GM21737 (cell line): Measurements from ENCODE around the gene CCDC188.
A peak's percentile ranks its signal among the peaks of the same experiment; 100 is the strongest.

Source experiments
- ATAC-seq: cut with Tn5 transposase; IDR thresholded peaks from one replicate; pipeline ENCODE4 v1.9.1; 2021; ENCODE audit warnings: mild to moderate bottlenecking, moderate library complexity; ENCODE audit not compliant: unreplicated experiment

CCDC188 gene

DNA sequence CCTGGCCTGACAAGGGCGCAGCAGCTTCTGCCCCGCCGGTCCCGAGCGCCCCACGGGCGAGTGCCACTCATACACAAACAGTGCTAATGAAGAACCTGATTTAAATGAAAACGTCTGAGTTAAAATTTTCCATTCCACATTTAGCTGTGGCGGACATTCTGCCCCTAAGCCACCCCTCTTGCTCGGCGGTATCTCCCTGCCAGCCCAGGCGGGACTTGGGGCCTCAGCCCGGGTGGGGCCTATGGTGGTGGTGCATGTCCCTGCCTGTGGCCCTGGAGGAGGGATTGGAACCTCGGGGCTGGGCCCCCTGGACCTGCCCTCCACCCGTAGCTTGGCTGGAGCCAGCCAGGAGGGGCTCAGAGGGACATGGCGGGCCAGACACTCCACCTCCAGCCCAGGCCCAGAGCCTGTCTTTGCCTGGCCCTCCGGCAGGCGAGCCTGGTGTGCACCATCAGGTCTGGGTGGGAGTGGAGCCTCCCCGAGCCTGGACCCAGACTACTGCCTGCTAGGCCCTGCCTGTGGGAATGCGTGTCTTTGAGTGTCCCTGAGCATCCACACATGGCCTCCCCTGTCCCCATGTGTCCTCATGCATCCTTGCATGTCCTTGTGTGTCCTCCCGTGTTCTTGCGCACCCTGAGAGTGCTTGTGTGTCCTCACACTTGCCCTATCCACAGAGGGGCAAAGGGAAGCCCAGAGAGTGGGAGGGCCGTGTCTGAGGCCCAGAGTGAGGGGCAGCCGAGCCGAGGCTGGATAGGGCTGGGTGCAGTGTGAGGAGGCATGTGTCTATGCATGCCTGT is 14.9 kb downstream of the CCDC188 start:
- ATAC-seq: no peak

DNA sequence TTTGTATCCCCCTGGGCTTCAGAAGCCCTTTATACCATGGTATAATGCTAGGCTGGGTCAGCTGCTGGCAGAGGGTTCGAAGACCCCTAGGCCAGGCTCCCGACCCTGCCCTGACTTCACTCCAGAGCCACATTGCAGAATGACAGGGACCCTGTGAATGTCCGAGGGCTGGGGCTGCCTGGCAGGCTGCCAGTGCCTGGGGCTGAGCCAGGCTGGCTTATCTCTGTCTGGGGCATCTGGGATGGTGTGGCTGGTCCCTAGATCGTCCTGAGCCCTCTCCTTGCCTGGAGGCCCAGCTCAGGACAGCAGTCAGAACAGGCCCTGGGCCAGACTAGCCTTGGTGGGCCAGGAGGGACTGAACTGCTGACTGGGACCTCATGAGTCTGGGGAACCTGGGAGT is 15.6 kb downstream of the CCDC188 start:
- ATAC-seq: no peak

DNA sequence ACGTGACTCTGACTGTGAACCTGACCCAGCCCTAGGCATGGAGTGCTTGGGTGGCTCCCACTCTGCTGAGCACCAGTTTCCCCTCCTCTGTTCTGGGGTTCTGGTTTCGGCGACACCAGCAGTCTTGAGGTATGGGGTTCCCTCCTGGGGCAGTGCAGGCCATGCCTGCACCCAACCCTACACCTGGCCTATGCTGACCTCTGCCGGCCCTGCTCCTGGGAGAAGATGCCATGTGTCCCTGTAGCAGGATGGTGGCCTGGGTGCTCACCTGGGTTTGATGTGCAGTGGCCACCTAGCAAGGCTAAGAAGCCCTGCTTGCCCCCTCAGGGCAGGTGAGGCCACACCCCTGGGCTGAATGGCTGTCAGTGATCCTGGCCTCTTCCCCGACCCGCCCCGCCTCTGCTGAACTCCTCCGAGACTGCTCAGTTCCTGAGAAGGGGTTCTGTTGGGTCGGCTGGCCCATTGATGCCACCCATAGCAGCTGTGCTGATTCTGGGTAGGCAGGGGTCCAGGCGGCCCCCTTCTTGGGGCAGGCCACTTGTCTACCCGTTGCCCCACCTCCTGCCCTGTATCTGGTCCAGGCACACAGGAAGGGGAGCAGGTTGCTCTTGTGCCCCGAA is 16.8 kb downstream of the CCDC188 start:
- no peak for ATAC-seq

DNA sequence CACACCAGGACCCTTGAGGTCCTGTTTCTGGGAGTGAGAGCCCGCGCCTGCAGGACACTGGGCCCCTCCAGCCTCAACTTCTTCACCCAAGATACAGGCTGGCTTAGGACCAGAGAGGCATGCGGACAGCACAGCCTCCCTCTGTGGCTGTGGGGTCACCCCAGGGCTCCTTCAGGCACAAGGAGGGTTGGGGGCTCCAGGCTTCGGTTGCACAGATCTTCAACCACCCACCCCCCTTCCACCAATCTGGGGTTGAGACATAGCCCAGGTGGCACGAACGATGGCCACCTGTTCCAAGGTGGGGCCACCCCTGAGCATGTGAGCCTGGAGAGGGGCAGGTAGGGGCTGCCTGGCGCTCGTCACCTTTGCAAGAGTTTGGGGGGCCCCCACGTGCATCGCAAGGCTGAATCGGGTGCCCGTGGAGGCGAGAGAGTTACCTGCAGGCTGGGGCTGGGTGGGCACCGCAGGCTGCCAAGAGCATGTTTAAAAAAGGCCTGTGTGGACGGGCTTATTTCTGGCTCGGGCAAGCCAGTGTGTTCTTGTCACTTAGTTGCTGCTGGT is 18.1 kb downstream of the CCDC188 start:
- ATAC-seq: no peak

DNA sequence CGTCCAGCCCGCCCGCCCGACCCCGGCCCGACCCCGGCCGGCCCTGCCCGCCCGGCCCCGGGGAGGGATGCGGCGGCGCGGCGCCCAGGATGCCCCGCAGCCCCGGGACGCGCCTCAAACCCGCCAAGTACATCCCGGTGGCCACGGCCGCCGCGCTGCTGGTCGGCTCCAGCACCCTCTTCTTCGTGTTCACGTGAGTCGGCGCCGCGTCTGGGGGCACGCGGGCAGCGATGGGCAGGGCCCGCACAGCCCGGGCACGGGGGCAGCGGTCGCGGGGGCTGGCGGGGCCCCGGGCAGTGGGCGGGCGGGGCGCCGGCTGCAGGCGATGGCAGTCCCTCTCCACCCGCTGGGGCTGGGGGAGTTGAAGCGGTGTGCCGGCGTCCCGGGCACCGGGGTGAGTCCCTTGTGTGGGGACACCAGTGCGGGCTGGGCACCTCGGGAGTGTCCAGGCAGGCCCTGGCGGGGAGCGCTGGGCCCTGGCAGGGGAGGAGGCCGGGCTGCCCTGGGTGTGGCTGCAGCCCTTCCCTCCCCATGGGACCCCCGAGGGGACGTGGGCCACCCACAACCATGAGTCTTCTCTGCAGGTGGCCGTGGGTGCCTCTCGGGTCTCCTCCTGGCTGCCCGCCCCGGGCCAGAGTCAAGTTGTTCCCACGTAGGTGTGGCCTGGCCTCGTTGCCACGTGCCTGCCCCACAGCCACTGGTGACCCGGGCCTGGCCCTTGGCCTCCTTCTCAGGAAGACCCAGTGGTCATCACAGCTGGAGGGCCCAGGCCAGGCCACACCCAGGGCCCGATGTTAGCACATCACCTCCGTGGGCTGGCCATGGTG is 18.8 kb downstream of the CCDC188 start:
- ATAC-seq: no peak

DNA sequence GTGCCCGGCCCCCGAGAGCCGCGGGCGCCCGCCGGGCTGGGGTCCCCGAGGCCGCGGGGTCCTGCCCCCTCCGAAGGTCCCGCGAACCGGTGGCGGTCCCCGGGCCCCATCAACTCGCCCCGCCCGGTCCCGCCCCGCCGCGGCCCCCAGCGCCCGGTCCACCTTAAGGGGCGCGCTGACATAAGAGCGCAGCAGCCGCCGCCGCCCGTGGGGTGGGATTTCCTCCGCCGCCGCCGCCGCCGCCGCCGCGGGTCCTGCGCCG is 19.3 kb downstream of the CCDC188 start, which contains the start of gene ZDHHC8:
TSS of gene ZDHHC8 (plus strand) at position 208 of the 262 bp plus-strand sequence. CDS start 144 bp downstream, outside the sequence.
- peak; percentile 42 for ATAC-seq

DNA sequence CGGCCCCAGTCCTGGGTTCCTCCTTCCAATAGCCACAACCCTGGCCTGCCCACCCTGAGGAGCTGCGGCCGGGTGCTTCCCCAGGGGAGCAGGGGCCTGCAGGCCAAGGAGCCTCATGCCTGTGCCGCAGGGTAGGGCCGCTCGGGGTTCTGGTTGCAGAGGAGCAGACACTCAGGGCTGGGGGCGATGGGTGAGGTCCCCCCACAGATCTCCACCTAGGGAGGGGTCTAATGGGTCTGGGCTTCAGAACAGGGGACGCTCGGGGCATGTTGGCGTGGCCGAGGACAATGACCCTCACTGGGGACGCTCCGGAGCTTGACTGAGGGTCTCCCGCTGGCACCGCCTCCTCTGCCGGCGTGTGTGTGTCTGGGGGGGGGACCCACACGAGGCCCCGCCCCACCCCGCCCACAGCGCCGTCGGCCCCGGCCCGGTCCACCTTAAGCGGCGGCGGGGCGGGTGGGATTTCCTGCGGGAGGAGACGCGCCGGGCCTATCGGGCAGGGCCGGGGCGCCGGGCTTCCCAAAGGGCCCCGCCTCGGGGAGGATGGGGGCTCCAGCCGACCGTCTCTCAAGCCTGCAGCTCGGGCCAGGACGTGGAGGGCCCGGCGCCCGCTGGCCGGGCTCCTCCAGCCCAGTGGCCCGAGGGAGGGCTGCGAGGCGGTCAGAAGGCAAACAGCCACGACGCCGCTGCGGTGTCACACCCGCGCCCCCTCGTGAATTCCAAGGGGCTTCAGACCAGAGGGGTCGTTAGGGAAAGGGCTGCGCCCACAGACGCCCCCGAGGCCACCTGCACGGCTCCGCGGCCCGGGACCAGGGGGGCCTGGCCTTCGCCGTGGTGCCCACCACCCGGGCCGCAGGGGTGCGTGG is 19.9 kb downstream of the CCDC188 start:
- ATAC-seq: peak; percentile 41

DNA sequence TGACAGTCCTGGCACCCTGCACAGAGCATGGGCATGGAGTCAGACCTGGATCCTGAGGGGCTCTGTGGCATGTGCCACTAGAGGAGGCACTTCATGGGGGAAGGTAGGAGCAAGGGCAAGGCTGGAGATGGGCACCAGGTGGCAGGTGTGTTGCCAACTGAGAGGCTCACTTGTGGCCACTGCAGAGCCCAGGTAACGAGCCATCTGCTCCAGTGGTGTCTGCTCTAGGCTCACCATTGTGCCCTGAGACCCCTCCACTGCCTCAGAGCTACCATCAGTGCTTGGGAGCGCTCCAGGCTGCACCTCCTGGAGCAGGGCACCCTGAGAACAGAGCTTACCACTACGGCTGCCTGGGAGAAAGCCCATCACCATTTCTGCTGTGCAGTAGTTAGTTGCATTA is 20.5 kb downstream of the CCDC188 start:
- ATAC-seq: no peak

DNA sequence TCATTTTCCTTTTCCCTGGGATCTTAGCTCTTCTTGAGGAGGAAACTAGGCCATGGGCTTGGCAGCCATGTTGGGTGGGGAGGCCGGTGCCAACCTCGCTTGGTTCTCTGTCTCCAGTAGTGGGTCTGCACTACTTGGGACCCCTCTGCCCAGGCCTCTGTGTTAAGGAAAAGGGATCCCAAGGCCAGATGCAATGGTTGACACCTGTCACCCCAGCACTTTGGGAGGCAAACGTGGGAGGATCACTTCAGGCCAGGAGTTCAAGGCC is 21.2 kb downstream of the CCDC188 start:
- no peak for ATAC-seq

DNA sequence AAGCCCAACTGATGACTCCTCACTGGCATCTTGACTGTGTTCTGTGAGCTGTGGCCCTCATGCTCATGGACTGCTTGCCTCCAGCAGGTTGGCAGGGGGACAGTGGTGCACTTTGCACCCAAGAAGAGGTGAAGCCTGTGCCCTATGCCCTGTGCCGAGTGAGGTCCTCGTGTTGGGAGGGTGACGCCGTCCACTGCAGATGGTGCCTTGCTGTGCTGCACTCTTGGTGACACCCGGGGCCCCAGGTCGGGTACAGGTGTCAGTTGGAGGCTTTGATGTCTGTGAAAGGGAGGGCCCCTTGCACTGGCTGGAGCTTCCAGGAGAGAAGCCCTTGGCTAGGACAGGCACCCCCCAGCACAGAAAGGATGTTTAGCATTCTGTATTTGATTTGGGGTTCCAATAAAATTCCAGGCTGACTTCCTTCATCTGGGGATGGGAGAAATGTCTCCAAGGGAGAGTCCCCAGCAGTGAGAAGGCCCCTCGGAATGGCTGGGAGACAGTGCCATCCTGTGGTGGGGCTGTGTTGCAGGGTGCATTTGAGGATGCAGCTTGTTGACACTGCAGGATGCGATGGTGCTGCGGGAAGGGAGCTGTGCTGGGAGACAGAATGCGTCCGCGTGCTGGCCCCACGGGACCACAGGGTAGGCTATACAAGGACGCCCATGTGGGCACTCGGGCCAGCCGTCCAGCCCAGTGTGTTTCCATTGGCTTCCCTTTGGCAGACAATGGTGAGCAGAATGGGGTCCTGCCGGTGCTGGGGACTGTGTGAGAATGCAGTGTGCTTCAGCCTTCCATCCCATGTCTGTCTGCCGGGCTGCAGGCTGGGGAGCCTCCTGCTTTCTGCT is 21.7 kb downstream of the CCDC188 start:
- no peak for ATAC-seq

DNA sequence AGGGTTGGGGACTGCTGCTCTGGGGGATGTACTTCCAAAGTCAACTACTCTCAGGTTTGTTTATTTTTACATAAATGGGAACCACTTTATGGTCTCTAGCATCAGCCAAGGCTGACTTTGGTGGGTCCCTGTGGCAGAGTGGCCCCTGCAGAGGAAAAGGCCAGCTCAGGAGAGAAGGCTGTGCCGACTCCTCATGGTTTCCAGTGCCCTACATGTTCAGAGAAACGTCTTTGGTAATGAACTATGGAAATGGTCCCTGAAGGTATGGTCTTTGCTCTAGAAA is 22.3 kb downstream of the CCDC188 start:
- ATAC-seq: no peak

DNA sequence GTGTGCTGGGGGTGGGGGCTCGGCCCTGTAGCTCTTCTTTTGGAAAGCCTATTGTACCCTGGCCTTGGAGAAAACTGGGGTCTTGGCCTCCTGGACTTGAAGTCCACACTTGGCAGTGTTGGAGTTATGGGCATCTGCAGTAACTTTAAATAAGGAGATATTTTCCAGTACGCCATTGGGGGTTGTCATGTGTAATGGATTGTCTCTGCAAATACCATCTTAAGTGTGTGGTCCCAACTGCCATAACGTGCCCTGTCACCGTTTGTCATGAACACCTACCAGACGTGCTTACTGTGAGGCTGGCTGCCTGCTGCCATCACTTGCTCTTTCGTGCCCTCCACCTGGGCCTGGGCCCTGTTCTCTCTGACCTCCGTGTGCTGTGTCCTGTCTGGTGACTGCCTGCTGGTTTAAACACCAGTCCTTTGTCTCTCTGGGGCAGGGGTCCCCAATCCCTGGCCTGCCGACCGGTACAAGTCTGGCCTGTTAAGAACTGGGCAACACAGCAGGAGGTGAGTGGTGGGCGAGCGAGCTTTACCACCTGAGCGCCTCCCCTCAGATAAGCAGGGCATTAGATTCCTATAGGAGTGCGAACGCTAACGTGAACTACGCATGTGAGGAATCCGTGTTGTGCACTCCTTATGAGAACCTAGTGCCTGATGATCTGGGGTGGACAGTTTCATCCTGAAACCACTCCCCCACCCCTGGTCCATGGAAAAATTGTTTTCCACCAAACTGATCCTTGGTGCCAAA is 22.8 kb downstream of the CCDC188 start:
- ATAC-seq: no peak

DNA sequence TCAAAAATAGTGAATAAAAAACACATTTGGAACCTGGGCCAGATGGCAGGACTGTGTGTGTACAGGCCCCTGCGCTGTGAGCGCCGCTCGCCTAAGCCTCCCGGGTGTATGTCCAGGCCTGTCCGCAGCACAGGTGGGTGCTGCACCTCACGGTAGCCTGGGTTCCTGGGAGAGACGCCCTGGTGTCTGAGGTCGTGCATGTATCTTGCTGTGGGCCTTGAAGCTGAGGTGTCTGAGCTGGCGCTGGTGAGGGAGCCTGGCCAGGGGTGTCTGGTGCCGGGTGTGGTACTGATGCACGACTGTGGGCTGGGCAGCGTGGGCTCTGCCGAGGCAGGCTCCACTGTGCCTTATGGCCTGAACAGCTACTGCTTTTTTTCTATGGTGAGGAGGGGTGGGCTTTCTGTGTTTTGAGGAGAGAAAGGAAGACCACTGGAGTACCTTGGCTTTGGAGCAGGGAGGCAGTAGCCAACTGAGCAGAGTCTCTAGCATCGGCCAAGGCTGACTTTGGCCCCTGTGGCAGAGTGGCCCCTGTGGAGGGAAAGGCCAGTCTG is 23.5 kb downstream of the CCDC188 start:
- ATAC-seq: no peak

DNA sequence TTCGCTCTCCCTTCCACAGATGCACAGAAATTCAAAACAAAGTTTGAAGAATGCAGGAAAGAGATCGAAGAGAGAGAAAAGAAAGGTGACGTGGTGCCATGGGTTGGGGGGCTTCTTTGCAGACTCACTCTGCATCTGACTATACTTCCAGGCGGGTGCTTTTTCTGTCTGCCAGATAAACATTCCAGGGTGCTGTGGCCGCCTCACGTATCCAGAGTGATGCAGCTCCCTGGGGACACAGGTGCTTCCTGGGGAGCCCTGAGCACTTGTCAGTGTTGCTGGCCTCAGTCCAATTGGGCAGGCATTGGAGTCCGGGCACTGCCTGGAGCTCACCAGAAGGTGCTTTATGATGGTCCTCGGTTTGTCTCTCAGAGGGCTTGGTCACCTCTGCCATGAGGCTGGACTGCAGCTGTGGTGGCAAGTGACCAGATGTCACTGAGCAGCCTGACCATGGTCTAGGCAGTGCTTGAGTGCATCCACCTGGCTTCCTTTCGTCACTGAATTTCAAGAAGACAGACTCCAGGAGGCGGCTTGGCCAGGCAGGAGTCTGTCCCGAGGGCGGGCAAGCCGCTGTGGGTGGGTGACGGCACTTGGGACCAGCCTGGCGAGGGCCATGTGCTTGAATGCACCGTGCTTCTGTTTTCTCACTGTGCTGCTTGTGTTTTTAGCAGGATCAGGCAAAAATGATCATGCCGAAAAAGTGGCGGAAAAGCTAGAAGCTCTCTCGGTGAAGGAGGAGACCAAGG is 24.4 kb downstream of the CCDC188 start:
- ATAC-seq: no peak

DNA sequence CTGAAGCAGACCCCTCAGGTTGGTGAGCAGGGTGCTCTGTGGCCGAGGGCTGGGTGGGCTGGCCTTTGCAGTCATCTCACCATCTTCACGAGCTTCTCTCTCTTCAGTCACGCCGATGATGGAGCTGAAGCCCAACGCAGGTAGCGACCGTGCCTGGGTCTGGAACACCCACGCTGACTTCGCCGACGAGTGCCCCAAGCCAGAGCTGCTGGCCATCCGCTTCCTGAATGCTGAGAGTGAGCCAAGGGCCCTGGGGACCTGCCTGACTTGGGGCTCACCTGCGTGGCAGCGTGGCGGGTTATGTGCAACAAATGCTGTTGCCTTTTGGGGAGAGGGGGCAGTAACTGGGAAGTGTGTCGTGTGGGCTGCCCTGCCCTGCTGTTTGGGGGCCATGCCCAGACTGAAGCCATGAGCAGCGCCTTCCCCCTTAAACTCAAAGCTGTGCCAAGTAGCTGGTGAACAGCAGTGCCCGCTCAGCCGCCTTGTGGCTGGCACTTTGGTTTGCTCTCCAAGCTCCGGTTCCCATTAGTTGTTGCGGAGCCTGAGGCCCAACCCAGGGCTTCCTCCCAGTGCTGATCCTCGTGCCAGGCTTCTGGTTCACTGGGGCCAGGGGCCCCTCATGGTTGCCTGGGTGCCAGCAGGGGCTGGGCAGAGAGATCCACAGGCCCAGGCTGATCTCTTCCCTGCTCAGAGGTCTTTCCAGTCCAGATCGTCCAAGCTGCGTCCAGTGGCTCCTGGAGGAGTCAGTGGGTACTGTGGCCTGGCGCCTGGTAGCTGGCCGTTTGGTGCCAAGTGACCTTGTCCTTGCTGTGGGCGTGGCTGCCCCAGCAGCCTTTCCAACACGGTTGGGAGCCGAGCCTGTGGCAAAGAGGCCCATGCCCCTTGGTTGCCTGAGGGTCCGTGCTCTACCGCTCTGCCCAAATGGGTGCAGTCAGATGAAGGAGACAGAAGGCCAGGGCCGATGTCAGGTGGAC is 25.4 kb downstream of the CCDC188 start:
- ATAC-seq: no peak

DNA sequence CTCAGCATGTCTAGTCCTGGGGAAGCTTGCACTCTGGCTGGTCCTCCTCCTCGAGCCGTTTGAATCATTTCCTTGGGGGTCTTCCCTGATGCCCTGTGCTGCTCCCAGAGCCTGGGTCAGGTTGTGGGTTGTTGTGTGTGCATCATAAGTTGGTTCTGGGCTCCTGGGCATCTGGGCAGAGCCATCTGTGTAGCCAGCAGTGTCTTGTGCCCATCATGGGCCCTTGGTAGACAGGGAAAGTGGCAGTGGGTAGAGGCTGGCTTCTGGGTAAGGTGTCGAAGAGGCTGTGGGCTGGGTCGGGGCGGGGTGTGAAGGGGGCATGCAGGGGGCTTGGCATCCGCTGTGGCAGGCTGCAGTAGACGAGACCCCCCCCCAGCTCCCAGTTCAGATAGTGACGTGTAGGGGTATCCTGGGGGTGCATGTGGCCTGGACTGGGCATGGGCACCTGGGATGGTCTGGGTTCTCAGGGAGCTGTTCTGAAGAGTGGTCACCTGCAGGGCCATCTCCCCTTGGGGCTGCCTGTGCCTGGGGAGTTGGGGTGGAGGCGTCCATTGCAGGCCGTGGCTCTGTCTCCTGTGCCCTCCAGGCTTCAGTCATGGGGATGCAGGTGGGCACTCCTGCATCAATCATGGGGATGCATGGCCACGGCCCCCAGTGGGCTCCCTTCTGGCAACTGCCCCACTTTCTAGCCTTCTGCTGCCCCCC is 26.6 kb downstream of the CCDC188 start:
- no peak for ATAC-seq
